BE2C (cell line): ENCODE results near the gene MSH3.
"Not testable (repeated sequence)": the region's sequence is repeated elsewhere in the genome, so short reads cannot be mapped to it uniquely, and the experiment has no call there.

ENCODE experiments used
- DNase-seq: peaks from one replicate; pipeline ENCODE4 v3.0.0-alpha.2; 2020
- H3K27me3 ChIP-seq: fragments of 250-450 bp; sonication (Bioruptor Pico); 2 replicates; pipeline ENCODE4 v1.5.1; 2020; ENCODE audit warnings: mild to moderate bottlenecking
- H3K36me3 ChIP-seq: fragments of 250-450 bp; sonication (Bioruptor Pico); 2 replicates; pipeline ENCODE4 v1.5.1; 2020; ENCODE audit warnings: mild to moderate bottlenecking
- H3K4me1 ChIP-seq: fragments of 250-450 bp; sonication (Bioruptor Pico); 2 replicates; pipeline ENCODE4 v1.5.1; 2020
- H3K4me3 ChIP-seq: 2 replicates; pipeline ENCODE4 v1.5.1; 2011; ENCODE audit warnings: low read depth, low read length
- H3K9me3 ChIP-seq: fragments of 250-450 bp; sonication (Bioruptor Pico); 2 replicates; pipeline ENCODE4 v1.5.1; 2020
- CTCF ChIP-seq: IDR thresholded peaks from 2 replicates; pipeline ENCODE4 v1.5.1; 2012; ENCODE audit warnings: mild to moderate bottlenecking, low read depth, low read length

Gene MSH3

GRCh38 chr5:80885396-80886000, 231.0 kb downstream of the MSH3 start:
- no peaks in the 10 kb centered on the region for H3K9me3 ChIP-seq
- H3K36me3 ChIP-seq, result no peaks in the 10 kb centered on the region
- H3K4me1 ChIP-seq, result peaks cover 6% of the 10 kb centered on the region; the same call in 1 of the 2 replicates
- TF ChIP-seq CTCF, result no peak
- H3K27me3 ChIP-seq, result no peaks in the 10 kb centered on the region
- DNase-seq, result no peak
- no peak overlapping the region for H3K4me3 ChIP-seq

GRCh38 chr5:80894083-80894482, 239.6 kb downstream of the MSH3 start:
- Histone ChIP-seq H3K9me3 (no peaks in the 10 kb centered on the region), H3K36me3 (no peaks in the 10 kb centered on the region), H3K4me3 (no peak overlapping the region), H3K4me1 (no peaks in the 10 kb centered on the region), H3K27me3 (no peaks in the 10 kb centered on the region)
- TF ChIP-seq CTCF, result no peak
- DNase-seq, result no peak

- Histone ChIP-seq H3K4me3 (no peak overlapping the region), H3K36me3 (no peaks in the 10 kb centered on the region), H3K9me3 (no peaks in the 10 kb centered on the region), H3K27me3 (no peaks in the 10 kb centered on the region), H3K4me1 (no peaks in the 10 kb centered on the region)
- peak; percentile 17 for DNase-seq
- TF ChIP-seq CTCF, result no peak
These were observed 241.1 kb downstream of the MSH3 start for GRCh38 chr5:80895523-80895922.

GRCh38 chr5:80902624-80903023, 248.2 kb downstream of the MSH3 start:
- not testable (repeated sequence) for H3K36me3 ChIP-seq, H3K27me3 ChIP-seq, H3K4me1 ChIP-seq, DNase-seq, H3K9me3 ChIP-seq, H3K4me3 ChIP-seq

- H3K9me3 ChIP-seq, result no peaks in the 10 kb centered on the region
- no peak overlapping the region for H3K4me3 ChIP-seq
- no peaks in the 10 kb centered on the region for H3K4me1 ChIP-seq
- no peak for DNase-seq
- TF ChIP-seq CTCF, result no peak
- H3K27me3 ChIP-seq, result no peaks in the 10 kb centered on the region
- H3K36me3 ChIP-seq, result no peaks in the 10 kb centered on the region
These were observed 250.2 kb downstream of the MSH3 start for GRCh38 chr5:80904533-80905187.

- TF ChIP-seq CTCF, result no peak
- no peaks in the 10 kb centered on the region for H3K36me3 ChIP-seq
- no peaks in the 10 kb centered on the region for H3K27me3 ChIP-seq
- H3K4me3 ChIP-seq, result no peak overlapping the region
- no peaks in the 10 kb centered on the region for H3K9me3 ChIP-seq
- H3K4me1 ChIP-seq, result no peaks in the 10 kb centered on the region
- no peak for DNase-seq
These were observed 251.0 kb downstream of the MSH3 start for GRCh38 chr5:80905405-80905804.
